NB4 (cell line): Measurements from ENCODE around the gene SUFU.

Source experiments
- DNase-seq: peaks from one replicate; pipeline ENCODE4 v3.0.0; 2010; ENCODE audit warnings: low read depth
- H3K4me3 ChIP-seq: one replicate; pipeline ENCODE4 v1.5.1; 2011; ENCODE audit warnings: mild to moderate bottlenecking, low read depth, low read length, moderate library complexity
- MYC ChIP-seq: IDR thresholded peaks from 2 replicates; pipeline ENCODE4 v1.6.1; 2011; ENCODE audit warnings: low read depth, low read length
- POLR2A ChIP-seq: IDR thresholded peaks from 2 replicates; pipeline ENCODE4 v1.6.1; 2011; ENCODE audit warnings: mild to moderate bottlenecking; ENCODE audit not compliant: insufficient read length; ENCODE audit errors: extremely low read depth
- TF ChIP-seq, protein P1 (sequence below): IDR thresholded peaks from one replicate; pipeline ENCODE4 v1.5.1; 2012; ENCODE audit warnings: low read depth, low read length
- TF ChIP-seq, protein P2 (sequence below): IDR thresholded peaks from 2 replicates; pipeline ENCODE4 v1.6.1; 2011; ENCODE audit warnings: low read depth, low read length

SUFU gene

DNA sequence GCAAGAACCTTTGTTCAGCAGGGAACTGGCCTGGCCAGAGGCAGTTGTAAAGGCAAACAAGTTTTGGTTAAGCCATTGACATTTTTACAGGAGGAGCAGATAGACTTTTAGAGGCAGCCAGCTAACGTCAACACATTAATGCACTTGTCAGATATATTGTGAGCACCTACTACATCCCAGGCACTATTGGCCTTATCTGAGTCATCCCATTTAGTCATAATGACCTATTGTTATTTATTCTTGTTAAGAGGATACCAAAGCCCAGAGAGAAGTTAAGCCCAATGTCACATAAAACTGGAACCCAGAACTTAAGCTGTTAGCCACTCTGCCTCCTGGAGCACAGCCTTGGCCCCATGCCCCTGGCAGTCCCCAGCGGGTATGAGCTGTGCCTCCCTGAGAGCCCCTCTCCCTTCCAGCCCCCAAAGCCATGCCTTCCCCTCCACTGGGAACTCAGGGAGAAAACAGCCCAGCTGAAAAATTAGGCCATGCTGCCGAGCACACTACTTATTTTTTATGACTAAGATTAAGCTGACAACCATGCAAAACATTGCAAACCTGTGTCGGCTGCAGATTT is 107.8 kb downstream of the SUFU start:
- TF ChIP-seq POLR2A: no peak
- no peak for TF ChIP-seq MYC
- TF ChIP-seq, protein P1, sequence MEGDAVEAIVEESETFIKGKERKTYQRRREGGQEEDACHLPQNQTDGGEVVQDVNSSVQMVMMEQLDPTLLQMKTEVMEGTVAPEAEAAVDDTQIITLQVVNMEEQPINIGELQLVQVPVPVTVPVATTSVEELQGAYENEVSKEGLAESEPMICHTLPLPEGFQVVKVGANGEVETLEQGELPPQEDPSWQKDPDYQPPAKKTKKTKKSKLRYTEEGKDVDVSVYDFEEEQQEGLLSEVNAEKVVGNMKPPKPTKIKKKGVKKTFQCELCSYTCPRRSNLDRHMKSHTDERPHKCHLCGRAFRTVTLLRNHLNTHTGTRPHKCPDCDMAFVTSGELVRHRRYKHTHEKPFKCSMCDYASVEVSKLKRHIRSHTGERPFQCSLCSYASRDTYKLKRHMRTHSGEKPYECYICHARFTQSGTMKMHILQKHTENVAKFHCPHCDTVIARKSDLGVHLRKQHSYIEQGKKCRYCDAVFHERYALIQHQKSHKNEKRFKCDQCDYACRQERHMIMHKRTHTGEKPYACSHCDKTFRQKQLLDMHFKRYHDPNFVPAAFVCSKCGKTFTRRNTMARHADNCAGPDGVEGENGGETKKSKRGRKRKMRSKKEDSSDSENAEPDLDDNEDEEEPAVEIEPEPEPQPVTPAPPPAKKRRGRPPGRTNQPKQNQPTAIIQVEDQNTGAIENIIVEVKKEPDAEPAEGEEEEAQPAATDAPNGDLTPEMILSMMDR: no peak
- TF ChIP-seq, protein P2, sequence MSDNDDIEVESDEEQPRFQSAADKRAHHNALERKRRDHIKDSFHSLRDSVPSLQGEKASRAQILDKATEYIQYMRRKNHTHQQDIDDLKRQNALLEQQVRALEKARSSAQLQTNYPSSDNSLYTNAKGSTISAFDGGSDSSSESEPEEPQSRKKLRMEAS: no peak
- DNase-seq: no peak
- H3K4me3 ChIP-seq: no peak overlapping the region

DNA sequence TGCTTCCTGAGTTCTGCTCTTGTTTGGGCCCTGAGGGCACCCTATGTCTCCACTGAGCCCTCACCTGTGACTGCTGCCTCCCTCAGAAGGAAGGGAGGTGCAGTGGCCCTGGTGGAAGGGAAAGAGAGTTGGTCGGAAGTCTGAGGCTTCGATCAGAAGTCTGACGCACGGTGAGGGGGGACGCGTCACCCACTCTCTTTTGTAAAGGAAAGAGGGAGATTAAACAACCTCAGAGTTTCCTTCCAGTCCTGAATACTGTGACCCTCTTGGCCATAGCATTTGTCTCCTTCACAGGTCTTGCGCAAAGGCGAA is 109.1 kb downstream of the SUFU start:
- H3K4me3 ChIP-seq: no peak overlapping the region
- no peak for TF ChIP-seq POLR2A
- TF ChIP-seq MYC: no peak
- TF ChIP-seq, protein P1: no peak
- TF ChIP-seq, protein P2: no peak
- DNase-seq: no peak

DNA sequence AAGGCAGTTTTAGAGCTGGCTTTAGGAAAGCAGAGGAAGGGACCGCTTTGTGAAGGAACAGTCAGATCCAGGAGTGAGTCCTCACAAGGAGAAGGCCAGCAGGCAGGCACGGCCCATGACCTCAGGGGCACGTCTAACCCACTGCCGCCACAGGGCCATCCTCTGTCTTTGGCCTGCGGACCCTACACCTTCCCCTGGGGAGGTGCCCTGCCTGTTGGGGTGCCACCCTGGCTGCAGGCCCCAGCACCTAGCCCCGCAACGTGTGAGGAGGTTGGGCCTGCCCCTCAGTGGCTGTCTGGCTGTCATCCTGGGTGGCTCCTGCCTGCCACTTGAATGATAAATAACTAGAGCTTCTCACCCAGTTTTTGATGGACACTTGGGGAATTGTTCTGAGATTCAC is 109.5 kb downstream of the SUFU start:
- H3K4me3 ChIP-seq: no peak overlapping the region
- no peak for TF ChIP-seq POLR2A
- TF ChIP-seq, protein P2: no peak
- TF ChIP-seq, protein P1: no peak
- no peak for TF ChIP-seq MYC
- DNase-seq: no peak

DNA sequence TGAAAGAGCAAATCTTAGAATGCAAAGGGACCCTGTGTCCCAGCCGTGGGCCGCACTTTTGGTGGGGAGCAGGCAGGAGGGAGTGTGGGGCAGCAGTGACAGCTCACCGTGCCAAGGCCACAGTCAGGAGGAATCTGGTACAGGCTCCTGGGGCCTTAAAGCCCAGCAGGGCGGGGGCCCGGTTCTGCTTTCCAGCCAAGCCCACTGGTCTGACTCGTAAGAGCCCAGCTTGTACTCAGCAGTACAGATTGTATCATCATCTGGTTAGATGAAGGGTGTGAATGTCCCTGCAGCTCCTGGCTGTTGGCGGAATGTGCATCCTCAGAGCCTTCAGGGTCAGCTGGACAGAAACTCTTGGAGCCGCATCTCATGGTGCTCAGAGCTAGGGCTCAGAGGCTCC is 110.0 kb downstream of the SUFU start:
- H3K4me3 ChIP-seq: no peak overlapping the region
- TF ChIP-seq MYC (no peak), POLR2A (no peak)
- TF ChIP-seq, protein P2: no peak
- TF ChIP-seq, protein P1: no peak
- no peak for DNase-seq

DNA sequence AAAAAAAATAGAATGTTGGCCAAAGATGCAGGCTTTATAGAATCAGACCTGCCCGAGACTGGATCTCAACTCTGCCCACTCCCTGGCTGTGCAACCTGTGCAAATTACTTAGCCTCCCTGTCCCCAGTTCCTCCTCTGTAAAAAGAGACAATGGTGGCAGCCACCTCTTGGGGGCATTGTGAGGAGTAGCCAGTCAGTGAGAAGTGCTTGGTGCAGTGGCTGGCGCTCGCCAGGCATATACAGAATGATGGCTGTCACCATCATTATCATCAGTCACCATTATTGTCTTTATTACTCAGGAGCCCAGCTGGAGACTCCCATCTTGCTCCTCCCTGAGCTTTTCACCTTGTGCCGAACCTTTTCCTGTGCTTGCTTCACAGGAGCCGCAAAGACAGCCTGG is 111.1 kb downstream of the SUFU start:
- DNase-seq: no peak
- H3K4me3 ChIP-seq: no peak overlapping the region
- TF ChIP-seq POLR2A (no peak), MYC (no peak)
- TF ChIP-seq, protein P1: no peak
- TF ChIP-seq, protein P2: no peak

DNA sequence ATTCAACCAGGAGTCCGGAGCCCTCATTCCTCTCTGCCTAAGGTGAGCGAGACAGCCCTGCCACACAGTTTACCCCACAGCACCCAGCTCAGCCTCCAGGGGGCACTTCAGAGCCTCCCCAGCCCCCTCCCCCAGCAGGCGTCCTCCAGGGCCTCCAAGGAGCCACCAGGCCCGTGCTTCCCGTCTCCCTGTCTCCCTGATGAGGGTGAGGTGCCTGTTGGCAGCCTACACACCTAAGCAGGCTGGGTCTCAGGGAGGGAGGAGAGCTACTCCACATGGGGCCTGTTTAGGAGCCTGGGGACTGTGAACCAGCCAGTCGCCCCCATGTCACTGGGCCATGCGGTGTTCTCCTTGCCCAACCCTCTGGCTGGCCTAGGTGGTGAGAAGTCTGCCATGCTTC is 111.6 kb downstream of the SUFU start:
- peak; percentile 71 for DNase-seq
- no peak for TF ChIP-seq MYC
- TF ChIP-seq, protein P2: 0 out of 2 replicates have a peak, but pooled peaks have one; percentile 5
- TF ChIP-seq, protein P1: peak; percentile 75

More for the DNA sequence above, 111.6 kb downstream of the SUFU start:
- H3K4me3 ChIP-seq: no peak overlapping the region
